HG03442 (cell line): Measurements from ENCODE around the gene WDR4.
"Not testable (repeated sequence)": the region's sequence is repeated elsewhere in the genome, so short reads cannot be mapped to it uniquely, and the experiment has no call there.

Experiments used
- ATAC-seq: cut with Tn5 transposase; IDR thresholded peaks from one replicate; pipeline ENCODE4 v1.9.1; 2021; ENCODE audit warnings: mild to moderate bottlenecking, moderate library complexity; ENCODE audit not compliant: unreplicated experiment

The WDR4 gene

DNA sequence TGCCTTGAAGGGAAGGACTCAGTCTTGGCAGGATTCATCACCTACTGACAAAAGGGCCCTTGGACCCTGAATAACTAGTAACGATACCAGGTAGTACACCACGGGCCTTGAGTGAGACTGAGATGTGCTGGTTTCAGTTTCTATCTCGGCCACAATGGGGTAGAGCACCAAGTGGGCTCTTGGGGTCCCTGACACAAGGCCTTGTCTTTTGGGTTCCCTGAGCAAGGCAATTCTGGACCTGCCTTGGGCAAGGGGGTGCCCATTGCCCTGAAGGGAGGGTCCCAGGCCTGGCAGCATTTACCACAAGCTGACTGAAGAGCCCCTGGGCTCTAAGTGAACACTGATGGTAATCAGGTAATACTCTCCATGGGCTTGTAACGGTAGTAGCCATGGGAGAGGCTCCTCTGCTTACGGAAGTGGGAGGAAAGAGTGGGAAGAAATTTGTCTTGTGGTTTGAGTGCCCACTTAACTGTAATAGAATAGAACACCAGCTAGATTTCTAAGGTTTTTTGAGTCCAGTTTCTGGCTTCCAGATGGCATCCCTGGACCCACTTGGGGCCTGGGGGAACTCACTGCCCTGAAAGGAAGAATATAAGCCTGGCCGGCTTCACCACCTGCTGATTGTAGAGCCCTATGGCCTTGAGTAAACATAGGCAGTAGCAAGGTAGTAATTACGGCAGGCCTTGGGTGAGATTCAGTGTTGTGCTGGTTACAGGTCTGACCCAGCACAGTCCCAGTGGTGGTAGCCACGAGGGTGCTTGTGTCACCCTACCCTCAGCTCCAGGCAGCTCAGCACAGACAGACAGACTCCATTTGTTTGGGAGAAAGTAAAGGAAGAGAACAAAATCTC, 58.5 kb downstream of the WDR4 start:
- no peak for ATAC-seq

DNA sequence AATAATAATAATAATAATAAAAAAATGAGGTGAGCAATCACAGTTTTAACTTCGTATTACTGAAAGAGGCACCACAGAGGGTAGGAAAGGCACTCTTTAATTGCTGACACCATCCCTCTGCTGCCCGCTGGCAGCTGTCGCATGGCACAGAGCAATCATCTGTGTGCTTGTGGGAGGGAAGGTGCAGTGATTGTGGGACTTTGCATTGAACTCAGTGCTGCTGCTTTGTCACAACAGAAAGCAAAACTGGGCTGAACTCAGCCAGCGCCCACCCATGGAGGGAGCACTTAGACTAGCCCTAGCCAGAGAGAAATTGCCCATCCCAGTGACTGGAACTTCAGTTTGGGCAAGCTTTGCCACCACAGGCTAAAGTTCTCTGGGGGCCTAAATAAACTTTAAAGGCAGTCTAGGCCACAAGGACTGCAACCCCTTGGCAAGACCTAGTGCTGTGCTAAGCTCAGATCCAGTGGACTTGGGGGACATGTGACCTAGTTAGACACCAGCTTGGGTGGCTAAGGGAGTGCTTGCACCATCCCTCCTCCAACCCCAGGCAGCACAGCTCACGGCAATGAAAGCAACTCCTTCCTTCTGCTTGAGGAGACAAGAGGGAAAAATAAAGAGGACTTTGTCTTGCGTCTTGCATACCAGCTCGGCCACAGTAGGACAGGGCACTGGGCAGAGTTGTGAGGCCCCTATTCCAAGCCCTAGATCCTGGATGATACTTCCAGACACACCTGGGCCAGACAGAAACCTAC, 59.3 kb downstream of the WDR4 start:
- no peak for ATAC-seq

- no peak for ATAC-seq
Measured at GRCh38 chr21:42818328-42818749, 61.0 kb downstream of the WDR4 start.

GRCh38 chr21:42815217-42815616, 64.1 kb downstream of the WDR4 start:
- ATAC-seq, result no peak

- ATAC-seq, result not testable (repeated sequence)
Measured at GRCh38 chr21:42812528-42813241, 66.7 kb downstream of the WDR4 start.

DNA sequence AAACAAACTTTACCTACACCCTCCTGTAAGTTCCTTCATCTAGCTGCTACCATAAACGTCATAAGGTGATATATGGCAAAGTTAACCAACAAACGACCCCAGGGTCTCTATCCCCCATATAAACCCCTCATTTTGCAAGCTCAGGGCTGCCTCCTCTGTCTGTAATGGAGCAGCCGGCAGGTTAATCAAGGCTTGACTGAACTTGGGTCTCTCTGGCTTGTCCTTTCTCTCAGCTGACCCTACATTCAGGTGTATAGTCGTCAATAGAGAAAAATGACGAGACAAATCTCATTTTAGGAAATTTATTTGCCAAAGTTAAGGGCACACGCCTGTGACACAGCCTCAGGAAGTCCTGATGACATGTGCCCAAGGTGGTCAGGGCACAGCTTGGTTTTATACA, 67.4 kb downstream of the WDR4 start:
- ATAC-seq, result no peak

DNA sequence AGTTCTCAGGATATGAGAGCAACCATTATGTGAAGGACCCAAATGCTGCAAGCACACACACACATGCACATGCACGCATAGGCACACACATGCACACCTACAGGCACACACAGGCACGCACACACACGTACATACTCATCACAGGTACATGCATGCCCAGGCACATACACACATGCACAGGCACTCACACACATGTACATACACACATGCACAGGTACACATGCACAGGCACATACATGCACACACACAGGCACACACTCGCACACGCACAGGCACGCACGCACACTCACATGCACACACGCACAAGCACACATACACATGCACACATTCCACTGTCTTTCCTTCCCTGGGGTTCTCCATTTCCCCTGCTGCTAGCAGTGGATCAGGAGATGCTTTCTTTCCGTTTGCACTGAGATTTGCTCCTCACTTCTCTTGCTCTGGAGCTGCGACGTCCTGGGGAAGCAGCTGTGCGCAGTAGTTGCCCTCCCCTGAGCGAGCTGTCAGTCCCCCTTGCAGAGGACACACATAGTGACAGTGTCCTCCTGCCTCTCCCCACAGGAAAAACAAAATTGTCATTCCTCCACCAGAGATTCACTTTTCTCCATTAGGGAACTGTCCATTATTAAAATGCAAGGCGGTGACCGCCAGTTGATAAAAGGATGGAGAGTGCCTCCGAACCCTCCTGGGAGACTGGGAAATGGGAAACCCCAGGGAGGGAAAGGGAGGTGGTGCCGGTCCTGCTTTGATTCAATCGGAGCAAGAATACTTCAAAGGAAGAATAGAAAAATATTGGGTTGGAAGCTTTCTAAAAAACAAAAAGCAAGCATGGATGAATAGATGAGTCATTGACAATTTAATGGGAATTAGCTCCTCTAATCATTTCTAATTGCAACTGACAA, 69.5 kb downstream of the WDR4 start:
- no peak for ATAC-seq

GRCh38 chr21:42809171-42809570, 70.2 kb downstream of the WDR4 start:
- no peak for ATAC-seq

- ATAC-seq, result no peak
Measured at GRCh38 chr21:42807938-42808613, 71.3 kb downstream of the WDR4 start.

DNA sequence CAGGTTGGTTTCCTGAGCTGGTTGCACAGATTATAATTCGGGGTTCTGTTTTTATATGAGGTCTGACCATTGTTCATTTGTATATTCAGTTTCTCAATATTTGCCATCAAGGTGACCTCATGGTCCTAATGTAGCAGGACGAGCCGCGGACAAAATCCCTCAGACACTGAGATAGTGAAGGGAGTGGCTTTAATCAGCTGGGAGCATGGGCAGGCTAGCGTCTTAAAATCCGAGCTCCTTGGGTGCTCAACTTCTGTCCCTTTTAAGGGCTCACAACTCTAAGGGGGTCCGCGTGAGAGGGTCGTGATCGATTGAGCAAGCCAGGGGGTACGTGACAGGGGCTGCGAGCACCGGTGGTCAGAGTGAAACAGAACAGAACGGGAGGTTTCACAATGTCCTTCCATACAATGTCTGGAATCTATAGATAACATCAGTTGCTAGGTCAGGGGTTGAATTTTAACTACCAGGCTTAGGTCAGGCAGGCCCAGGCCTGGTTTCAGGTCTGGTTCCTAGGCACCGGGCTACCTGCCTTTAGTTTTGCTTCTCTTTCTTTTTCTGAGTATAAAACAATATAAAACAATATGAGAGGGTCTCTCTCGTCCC, 71.9 kb downstream of the WDR4 start:
- ATAC-seq, result not testable (repeated sequence)

DNA sequence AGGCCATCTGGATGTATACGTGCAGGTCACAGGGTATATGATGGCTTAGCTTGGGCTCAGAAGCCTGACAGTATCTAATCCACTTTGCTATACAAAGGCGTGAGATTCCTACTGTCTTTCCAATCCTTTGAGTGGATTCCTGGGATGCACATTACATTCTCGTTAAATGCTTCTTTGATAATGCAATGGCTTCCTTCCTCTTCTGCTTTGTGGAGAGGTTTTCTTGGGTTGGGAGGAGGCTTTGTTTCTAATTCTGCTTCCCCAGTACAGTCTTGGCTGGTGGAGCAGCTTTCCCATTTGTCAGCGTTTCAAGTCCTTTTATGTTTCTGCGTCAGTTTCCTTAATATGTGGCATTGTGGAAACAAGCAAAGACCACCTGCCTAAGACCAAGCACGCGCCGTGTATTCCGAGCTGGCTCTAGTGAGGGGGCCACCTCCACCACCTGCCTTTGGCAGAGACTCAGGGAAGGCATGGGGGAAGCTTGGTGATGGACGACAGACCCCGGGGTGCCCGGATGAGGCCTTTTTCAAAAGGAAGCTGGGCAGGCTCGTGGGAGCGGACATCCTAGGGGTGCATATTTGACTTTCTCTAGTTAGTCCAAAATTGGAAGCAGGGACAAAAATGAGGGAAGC, 72.7 kb downstream of the WDR4 start:
- no peak for ATAC-seq

GRCh38 chr21:42801616-42802015, 77.7 kb downstream of the WDR4 start:
- not testable (repeated sequence) for ATAC-seq

- no peak for ATAC-seq
Measured at GRCh38 chr21:42799948-42800347, 79.4 kb downstream of the WDR4 start.

DNA sequence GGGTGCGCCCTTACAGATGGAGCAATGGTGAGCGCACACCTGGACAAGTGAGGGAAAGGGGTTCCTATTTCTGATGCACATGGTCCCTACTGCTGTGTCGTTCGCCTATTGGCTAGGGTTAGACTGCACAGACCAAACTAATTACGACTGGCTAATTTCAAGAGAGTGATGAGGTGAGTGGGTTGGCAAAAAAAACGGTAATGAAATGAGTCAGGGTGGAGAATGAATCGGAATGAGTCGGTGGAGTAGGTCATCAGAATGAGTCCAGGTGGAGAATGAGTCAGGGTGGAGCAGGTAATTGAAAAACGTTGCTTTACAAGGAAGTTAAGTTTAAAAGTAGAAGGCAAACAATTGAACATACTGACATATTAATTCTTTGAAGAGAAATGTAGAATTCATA, 79.8 kb downstream of the WDR4 start:
- ATAC-seq, result no peak
